ENCODE results near the gene MYOT.

DNA sequence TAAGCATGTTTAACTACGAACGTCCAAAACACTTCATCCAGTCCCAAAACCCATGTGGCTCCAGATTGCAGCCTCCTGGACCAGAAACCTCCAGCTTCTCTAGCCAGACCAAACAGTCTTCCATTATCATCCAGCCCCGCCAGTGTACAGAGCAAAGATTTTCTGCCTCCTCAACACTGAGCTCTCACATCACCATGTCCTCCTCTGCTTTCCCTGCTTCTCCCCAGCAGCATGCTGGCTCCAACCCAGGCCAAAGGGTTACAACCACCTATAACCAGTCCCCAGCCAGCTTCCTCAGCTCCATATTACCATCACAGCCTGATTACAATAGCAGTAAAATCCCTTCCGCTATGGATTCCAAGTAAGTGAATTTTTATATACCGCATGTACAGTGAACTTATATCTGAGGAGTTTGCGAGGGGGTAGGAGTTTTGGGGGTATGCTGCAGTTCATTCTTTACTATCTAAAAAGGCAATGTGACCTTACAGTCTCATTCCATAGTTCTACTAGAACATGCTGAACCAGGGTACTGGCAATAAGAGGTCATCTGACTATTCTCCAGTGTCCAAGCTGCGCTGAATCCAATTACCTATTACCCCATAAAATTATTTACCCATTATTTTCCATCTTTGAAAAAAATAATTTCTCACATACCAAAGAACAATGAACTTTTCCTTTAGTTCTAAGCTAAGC lies 3.1 kb downstream of the MYOT start:
- TF ChIP-seq, protein P1, sequence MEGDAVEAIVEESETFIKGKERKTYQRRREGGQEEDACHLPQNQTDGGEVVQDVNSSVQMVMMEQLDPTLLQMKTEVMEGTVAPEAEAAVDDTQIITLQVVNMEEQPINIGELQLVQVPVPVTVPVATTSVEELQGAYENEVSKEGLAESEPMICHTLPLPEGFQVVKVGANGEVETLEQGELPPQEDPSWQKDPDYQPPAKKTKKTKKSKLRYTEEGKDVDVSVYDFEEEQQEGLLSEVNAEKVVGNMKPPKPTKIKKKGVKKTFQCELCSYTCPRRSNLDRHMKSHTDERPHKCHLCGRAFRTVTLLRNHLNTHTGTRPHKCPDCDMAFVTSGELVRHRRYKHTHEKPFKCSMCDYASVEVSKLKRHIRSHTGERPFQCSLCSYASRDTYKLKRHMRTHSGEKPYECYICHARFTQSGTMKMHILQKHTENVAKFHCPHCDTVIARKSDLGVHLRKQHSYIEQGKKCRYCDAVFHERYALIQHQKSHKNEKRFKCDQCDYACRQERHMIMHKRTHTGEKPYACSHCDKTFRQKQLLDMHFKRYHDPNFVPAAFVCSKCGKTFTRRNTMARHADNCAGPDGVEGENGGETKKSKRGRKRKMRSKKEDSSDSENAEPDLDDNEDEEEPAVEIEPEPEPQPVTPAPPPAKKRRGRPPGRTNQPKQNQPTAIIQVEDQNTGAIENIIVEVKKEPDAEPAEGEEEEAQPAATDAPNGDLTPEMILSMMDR (conservative IDR thresholded peaks at IDR 0.05) = no peak
- no peak for TF ChIP-seq EZH2 (IDR thresholded peaks at IDR 0.05; ENCODE audit: low read depth)
